Frontal cortex (tissue), 4 donors: ENCODE measurements around the gene SDK1. TPM values are rescaled to one million over a fixed set of nuclear protein-coding genes. Genes with fewer than 3 reads are reported as not detected.
"Not testable (repeated sequence)": the region's sequence is repeated elsewhere in the genome, so short reads cannot be mapped to it uniquely, and the experiment has no call there.

Source experiments
- DNase-seq, 2 donors: peaks; one replicate each; pipeline ENCODE4 v3.0.0; 2012; ENCODE audit warnings: low spot score in 2 of 2
- FAIRE-seq: peaks from 2 replicates; lab custom pipeline; 2012; peaks lifted over from hg19 to GRCh38; lab: Jason Lieb, UNC
- total RNA-seq: library from RNA; depleted of rRNA; stranded (reverse); fragments of >200 nt; gene quantifications from one replicate; pipeline ENCODE4 v1.2.3, GENCODE V29; 2014
- donor health status: control.
- donor health status: control.
- donor health status: control.

SDK1 gene
- total RNA-seq, 1 donor from 2014 or later = 33.0 TPM

DNA sequence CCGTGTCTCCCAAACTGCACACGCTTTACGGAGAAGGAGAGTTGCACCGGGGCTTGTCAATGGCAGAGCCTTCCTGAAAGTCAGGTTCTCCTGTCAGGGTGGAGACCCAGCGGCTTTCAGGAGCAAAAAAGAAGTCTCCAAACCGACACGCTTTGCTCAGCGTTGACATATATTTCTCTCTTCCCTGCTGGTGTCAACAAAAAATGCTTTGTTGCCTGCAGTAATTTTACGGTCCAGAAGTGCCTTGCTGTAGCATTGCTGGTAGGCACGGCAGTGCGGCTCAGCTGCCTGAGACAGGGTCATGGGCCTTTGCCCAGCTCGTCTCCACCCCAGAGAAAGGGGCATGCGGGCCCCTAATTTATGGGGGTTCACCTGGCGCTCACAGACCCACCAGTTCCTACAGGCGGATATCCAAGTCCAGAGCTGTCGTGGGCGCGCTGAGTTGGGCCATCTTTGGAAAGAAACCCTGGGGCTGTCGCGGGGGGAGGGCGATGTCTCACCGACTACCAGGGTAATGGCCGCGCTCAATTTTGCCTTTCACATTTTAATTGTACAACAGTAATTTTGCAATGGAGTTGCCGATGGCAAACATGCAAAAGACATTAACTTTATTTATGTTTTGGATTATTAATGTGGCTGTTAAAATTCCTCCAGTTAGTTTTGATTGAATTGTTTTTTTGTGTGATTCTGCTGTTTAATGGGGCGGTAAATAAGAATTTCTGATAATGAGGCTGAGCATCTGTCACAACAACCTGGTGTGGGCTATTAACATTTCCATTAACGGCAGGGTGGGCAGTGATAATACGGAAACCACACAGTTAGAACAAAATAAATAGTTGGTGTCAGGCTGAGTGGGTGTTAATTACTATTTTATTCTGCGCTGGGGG is 902.8 kb downstream of the SDK1 start:
- DNase-seq = no peak
- no peak for FAIRE-seq

DNA sequence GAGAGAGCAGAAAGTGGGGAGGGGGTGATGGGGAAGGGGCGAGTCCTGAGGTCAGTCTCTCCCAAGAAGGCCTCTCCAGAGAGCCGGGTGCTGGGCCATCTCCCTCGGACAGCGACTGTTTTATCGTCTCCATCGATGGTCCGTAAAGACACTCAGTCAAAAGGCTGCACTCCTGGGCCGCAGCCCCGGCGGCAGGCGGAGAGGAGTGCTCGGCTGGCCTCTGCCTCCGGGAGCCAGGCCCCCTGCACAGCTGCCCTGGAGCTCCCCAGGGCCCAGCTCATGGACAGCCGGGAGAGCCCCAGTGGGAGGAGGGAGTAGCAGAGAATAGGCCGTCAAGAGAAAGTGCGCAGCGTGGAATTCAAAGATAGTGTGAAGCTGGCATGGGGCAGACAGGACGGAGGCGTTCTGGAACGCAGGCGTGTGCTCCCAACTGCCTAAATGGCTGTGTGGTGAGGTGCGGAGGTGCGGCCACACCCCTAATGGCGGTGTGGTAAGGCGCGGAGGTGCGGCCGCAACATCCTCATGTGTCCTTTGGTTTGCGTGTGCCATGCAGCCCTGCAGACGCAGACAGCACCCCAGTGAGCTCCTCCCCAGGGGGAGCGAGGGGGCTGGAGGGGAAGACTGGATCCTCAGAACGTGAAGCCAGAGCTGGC is 903.6 kb downstream of the SDK1 start:
- no peak for DNase-seq
- FAIRE-seq = no peak

DNA sequence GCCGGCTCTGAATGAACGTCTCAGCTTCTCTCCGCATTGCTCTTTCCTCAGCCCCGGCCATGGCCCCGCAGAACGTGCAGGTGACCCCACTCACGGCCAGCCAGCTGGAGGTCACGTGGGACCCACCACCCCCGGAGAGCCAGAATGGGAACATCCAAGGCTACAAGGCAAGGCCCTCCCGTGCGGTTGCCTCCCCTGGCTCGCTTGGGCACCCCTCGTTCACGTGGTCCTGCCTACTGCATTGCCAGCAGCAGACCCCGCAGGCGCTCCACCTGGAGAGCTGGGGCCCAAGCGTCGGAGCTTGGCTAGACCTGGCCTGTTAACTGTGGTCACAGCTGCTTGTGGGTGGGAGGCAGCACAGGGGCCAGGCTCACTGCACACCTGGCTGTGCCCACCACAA is 904.8 kb downstream of the SDK1 start:
- FAIRE-seq = no peak
- no peak for DNase-seq

DNA sequence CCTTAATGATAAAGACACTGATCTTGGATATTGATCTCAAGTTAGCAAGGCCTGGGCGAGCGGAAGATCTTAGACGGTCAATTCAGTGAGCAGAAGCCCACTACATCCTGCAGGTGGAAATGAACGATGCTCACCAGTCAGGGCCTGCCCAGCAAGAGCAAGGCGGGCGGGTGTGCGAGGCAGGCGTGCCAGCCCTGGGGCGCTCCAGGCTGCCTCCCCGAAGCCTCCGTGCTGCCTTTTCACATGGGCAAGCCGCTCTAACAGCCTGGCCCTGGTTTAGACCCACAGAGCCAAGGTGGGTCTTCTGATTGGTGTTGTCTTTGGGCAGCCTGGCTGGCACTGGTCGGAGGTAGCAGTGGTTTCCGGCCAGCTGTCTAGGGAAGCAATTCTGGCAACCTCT is 906.0 kb downstream of the SDK1 start:
- FAIRE-seq (no peak), DNase-seq (no peak)

DNA sequence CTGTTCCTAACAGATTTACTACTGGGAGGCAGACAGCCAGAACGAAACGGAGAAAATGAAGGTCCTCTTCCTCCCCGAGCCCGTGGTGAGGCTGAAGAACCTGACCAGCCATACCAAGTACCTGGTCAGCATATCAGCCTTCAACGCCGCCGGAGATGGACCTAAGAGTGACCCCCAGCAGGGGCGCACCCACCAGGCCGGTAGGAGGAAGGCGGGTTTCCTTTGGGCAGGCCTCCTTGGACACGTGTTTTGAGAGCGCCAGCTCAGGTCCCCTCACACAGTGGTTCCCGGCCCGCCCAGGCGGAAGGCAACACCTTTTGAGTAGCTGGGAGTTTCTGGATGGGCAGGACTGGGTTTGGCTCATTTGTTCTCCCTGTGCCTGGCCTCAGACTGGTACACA is 907.0 kb downstream of the SDK1 start:
- FAIRE-seq = no peak
- DNase-seq = no peak

DNA sequence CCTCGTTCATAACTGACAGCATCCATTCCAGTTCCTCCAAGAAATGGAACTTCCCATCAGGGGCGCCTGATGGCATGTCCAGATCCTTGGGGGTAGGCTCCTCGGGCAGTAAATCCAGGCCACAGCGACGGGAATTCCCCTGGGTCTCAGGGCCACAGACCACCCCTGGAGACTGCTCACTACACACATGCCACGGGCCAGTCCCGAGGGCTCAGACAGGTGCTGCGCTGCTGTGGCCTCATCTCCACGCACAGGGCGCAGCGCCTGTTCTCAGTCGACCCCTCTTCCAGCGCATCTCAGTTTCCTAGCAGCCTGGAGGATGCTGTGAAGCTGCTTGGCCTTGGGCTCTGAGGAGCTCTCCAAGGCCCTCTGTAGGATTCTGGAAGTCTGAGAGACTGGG is 907.5 kb downstream of the SDK1 start:
- FAIRE-seq (no peak), DNase-seq (no peak)

DNA sequence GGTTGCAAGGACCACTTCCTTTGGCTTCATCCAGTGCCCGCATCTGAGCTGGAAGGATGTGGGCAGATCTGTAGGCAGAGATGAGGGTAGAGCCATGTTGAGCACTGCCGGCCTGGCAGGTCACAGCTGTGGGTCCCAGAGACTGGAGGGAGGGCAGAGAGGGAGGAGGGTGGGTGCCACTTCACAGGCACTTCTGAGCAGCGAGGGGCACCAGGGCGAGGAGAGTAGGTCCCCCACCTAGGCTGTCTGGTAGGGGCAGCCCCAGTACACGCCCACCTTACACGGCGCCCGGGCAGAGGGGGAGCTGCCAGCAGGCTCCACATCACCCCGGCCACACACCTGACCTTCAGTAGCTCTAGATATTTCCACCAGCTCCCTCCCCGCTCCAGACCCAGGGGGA is 908.1 kb downstream of the SDK1 start:
- DNase-seq (no peak), FAIRE-seq (no peak)

DNA sequence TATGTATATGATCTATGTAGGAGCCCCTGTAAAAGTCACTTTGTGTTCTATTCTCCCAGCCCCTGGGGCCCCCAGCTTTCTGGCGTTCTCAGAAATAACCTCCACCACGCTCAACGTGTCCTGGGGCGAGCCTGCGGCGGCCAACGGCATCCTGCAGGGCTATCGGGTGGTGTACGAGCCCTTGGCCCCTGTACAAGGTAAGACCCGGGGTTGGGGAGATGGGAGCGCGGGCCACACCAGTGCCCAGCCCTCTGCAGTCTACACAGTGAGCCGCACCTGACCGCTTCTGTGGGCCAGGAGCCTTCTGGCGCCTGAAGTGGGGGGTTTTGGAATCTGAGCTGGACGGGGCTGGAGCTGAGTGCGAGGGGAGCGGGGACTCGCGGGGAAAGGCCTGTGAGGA is 908.9 kb downstream of the SDK1 start:
- DNase-seq (no peak), FAIRE-seq (no peak)

DNA sequence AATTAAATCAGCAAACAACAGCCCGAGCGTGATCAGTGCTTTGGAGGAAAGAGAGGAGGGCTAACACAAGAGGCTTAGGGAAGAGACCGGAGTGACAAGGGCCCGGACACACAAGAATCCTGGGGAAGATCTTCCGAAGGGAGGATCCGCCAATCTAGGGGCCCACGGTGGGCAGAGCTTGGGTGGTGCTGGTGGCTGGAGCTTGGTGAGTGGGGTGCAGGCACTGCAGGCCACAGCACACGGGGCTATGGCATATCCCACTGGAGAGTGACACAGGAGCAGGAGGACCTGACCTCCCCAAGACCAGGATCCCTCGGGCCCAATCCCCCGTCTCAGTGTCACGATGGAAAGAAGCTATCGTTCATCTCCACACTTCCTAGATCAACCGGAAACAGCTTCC is 909.8 kb downstream of the SDK1 start:
- DNase-seq = no peak
- no peak for FAIRE-seq

DNA sequence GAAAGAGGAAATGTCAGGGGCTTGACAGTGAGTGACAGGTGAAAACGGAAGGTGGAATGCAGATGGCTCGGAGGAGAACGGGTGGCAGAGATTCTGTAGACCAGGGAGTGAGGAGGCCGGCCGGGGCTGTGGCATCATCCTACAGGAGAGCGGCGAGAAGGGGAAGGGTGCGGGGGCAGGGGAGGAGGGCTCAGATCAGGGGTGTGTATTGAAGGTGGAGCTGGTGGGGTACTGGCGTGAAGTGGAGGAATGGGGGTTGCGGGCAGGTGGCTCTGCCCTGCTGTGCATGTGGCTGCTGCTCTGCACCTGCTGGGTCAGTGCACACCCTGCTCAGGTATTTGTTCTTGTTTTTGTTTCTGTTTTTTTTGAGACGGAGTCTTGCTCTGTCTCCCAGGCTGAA is 910.2 kb downstream of the SDK1 start:
- DNase-seq (no peak), FAIRE-seq (no peak)

DNA sequence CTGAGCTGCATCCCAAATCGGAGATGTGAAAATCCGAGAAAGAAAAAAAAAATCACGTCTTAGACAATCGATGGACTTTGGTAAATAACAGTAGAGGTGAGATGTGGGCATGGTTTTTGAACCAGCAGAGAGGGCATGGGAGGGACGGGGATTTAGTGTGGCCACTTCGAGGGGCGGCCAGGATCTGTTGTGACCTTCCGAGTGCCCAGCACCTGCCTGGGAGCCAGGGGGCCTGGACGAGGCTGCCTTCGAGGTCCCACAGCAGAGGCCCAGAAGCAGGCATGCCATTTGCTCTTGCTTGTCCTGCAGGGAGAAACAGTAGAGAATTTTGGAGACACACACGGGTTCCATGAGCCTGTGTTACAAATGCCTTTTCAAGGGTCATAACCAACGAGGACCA is 911.3 kb downstream of the SDK1 start:
- FAIRE-seq (no peak), DNase-seq (no peak)

DNA sequence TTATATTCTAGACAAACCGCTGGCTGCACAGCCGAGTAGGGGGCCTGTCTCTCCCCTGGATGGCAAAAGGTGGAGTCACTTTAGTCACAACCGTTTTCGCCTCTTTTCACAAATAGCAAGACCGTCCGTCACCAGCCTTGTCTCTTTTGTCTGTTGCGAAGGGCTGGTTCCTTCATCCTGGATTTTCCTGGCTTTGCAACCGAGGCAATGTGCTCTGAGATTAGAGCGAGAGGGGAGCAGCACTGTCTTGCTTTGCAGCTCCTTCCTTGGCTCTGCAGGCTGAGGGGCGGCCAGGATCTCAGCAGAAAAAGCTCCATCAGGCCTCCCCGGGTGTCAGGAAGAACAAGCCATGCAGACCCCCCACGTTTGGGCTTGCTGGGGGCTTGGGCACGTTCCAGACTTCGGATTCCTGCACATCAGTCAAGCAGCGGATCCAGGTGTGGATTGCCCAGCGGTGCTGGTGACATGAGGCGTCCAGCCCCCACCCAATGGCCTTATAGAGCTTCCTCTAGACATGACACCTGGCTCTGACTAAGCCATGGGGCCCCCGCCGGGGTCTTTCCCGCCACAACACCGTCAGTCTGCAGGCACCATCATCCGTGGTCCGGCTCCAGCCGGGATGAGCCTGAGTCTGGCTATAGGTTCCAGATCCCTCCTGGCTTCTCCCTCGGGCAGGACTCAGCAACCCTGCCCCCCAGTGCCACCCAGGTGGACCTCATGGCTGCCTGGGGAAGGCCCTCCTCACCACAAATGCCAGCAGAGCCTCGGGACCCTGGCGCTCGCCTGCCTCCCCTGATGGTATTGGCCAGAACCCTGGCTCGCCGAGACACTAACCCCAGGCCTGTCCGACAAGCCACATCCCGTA is 913.5 kb downstream of the SDK1 start:
- no peak for FAIRE-seq

DNA sequence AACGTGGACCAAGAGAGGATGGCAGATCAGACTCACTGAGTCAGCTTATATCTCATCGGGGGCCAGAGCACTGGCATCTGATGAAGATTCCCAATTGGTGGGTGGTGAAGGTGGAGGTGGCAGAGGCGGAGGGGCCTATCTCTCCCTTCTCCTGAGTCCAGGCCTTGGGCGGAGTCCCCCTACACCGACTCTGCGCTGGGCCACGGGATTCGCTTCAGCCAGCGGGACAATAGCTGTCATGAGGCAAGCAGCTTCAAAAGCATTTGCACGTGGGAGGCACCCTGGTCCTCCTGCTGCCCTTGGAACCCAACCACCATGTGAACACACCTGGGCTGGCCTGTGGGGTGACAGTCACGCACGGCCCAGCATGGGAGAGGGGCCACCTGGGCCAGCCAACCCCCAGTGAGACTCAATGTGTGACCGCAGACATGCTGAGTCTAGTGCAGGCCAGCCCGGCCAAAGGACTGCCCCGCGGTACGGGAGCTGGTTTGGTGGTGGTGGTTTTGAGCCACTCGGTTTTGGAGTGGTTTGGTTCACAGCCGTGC is 914.2 kb downstream of the SDK1 start:
- DNase-seq (no peak), FAIRE-seq (no peak)

More for the DNA sequence above, 913.5 kb downstream of the SDK1 start:
- DNase-seq = no peak

DNA sequence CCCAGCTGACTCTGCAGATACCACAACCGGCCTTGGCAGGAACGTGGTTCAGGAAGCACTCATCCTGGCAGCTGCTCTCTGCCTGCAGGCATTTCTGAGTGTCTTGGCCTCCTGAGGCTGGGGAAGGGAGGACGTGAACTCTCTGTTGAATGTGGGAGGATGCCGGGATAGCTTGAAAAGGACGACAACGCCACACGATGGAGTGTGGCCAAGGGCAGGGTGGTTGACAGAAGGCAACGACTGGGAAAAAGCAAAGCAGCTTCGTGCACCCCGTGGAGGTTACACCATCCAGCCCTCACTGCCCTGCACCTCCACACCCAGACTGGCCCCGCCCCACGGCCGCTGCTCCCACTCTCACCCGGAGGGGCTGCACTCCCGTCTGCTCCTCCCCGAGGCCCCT is 915.0 kb downstream of the SDK1 start:
- no peak for DNase-seq
- no peak for FAIRE-seq

DNA sequence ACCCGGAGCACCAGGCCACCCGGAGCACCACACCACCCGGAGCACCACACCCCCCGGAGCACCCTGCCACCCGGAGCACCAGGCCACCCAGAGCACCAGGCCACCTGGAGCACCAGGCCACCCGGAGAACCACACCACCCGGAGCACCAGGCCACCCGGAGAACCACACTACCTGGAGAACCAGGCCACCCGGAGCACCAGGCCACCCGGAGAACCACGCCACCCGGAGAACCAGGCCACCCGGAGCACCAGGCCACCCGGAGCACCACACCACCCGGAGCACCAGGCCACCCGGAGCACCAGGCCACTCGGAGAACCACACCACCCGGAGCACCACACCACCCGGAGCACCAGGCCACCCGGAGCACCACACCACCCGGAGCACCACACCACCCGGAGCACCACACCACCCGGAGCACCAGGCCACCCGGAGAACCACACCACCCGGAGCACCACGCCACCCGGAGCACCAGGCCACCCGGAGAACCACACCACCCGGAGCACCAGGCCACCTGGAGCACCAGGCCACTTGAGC is 916.1 kb downstream of the SDK1 start:
- not testable (repeated sequence) for FAIRE-seq

DNA sequence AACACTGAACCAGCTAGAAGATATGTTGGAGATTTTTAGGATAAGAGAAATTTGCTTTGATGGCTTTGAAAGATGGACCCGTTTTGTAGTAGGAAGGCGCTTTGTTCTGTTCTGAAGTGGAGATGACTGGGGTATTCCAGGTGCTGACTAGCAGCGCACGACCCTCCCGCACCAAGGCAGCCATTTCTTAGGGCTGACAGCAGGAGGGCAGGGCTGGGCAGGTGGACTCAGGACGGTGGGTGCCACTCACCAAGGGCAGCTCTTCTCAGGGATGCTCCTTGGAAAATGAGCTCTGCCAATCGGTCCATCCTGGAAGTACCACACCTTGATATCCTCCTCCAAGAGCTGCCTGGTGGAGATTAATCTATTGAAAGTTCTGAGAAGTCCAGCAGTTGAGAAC is 917.4 kb downstream of the SDK1 start:
- DNase-seq = no peak
- FAIRE-seq = no peak

More for the DNA sequence above, 916.1 kb downstream of the SDK1 start:
- not testable (repeated sequence) for DNase-seq

DNA sequence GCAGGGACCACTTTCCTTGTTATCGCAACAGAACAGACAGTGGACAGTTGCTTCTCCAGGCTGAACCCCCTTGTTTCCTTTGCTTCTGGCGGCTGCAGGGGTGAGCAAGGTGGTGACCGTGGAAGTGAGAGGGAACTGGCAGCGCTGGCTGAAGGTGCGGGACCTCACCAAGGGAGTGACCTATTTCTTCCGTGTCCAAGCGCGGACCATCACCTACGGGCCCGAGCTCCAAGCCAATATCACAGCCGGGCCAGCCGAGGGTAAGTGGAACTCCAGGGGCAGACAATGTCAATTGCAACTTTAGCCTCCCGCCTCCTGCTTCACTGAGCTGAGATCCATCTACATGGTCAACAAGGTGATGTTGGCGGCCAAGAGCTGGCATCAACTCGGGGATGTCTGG is 919.0 kb downstream of the SDK1 start:
- no peak for DNase-seq
- no peak for FAIRE-seq

DNA sequence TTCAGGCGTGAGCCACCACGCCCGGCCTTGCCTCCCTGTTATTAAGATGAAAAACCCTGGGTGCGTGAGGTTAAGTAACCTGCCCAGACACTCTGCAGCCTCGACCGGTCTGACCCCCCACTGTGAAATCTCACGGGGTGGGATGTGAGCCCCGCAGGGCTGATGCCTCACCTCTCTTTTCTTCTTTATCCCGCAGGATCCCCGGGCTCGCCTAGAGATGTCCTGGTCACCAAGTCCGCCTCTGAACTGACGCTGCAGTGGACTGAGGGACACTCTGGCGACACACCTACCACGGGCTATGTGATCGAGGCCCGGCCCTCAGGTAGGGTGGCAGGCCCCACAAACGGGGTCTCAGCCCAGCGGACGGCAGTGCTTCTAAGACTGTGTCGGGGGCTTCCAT is 920.0 kb downstream of the SDK1 start:
- FAIRE-seq (no peak), DNase-seq (no peak)

DNA sequence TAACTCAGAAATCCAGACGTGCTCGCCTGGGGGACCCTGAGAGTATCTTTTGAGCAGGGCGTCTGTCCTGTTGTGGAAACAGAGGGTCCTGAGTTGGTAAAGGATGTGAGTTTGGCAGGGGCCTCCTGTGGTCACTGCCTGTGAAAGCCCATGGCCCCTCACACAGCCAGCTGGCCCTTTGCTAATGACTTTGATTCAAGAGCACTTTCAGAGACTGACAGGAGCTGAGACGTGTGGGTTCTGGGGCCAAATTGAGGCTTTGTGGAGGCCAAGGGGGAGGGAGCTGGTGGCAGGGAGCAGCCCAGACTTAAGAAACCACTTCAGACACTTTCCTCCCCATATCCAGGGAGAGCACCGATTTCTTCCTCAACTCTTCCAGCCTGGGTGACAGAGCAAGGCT is 921.6 kb downstream of the SDK1 start:
- FAIRE-seq (no peak), DNase-seq (no peak)

DNA sequence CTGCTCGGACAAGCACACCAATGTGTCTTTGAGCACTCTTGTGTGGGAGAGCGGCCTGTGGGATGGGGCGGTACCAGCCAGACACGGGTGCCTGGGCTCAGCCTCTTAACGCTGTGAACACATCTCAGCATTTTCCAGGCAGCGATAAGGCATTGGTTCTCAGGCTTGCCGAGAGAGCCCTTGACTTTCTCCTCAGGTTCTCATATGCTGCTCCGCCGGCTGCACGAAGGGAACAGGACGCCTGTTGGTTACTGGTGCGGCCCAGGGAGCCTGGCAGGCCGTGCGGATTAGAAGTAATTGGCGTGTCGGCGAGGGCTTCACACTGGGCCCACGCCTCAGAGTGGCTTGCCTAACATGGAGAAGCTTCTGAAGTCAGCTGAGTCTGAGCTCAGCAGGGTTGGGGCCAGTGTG is 924.3 kb downstream of the SDK1 start:
- DNase-seq (no peak), FAIRE-seq (no peak)
